Endothelial cell of hepatic sinusoid (primary cell): ENCODE data around the gene CYFIP1.

Experiments
- in situ Hi-C: cut with HindIII; loops from 2 replicates; pipeline ENCODE4 v1.10.0; 2017; ENCODE audit warnings: low sequenced_read_pairs

CYFIP1 gene

GRCh38 chr15:22922003-22922402 is 58.2 kb downstream of the CYFIP1 start:
- in situ Hi-C loops: no loop called here

- in situ Hi-C loops: no loop called here
These were observed 61.0 kb downstream of the CYFIP1 start for GRCh38 chr15:22919171-22919570.

GRCh38 chr15:22918596-22919140 is 61.5 kb downstream of the CYFIP1 start:
- in situ Hi-C loops: no loop called here

GRCh38 chr15:22918056-22918455 is 62.1 kb downstream of the CYFIP1 start:
- in situ Hi-C loops: no loop called here

GRCh38 chr15:22917556-22917955 is 62.6 kb downstream of the CYFIP1 start:
- in situ Hi-C loops: no loop called here

GRCh38 chr15:22916606-22917350 is 63.4 kb downstream of the CYFIP1 start:
- in situ Hi-C loops: no loop called here

- in situ Hi-C loops: no loop called here
These were observed 64.2 kb downstream of the CYFIP1 start for GRCh38 chr15:22915866-22916515.

- in situ Hi-C loops: no loop called here
These were observed 66.4 kb downstream of the CYFIP1 start for GRCh38 chr15:22913646-22914380.

GRCh38 chr15:22912256-22912655 is 67.9 kb downstream of the CYFIP1 start:
- in situ Hi-C loops: no loop called here

- in situ Hi-C loops: no loop called here
These were observed 68.9 kb downstream of the CYFIP1 start for GRCh38 chr15:22911306-22911705.

- in situ Hi-C loops: no loop called here
These were observed 71.3 kb downstream of the CYFIP1 start for GRCh38 chr15:22908830-22909229.

GRCh38 chr15:22907161-22907950 is 72.8 kb downstream of the CYFIP1 start:
- in situ Hi-C loops: no loop called here

- in situ Hi-C loops: no loop called here
These were observed 75.4 kb downstream of the CYFIP1 start for GRCh38 chr15:22904736-22905135.

- in situ Hi-C loops: no loop called here
These were observed 76.1 kb downstream of the CYFIP1 start for GRCh38 chr15:22903961-22904534.

GRCh38 chr15:22903427-22903826 is 76.7 kb downstream of the CYFIP1 start:
- in situ Hi-C loops: no loop called here

GRCh38 chr15:22902981-22903380 is 77.2 kb downstream of the CYFIP1 start:
- in situ Hi-C loops: no loop called here

GRCh38 chr15:22902578-22902977 is 77.6 kb downstream of the CYFIP1 start:
- in situ Hi-C loops: no loop called here

- in situ Hi-C loops: no loop called here
These were observed 78.1 kb downstream of the CYFIP1 start for GRCh38 chr15:22902046-22902445.

- in situ Hi-C loops: no loop called here
These were observed 84.5 kb downstream of the CYFIP1 start for GRCh38 chr15:22895465-22896190.

- in situ Hi-C loops: no loop called here
These were observed 86.3 kb downstream of the CYFIP1 start for GRCh38 chr15:22893881-22894280.
